ENCODE data around the gene ERMP1. TPM values are rescaled to one million over a fixed set of nuclear protein-coding genes. Genes with fewer than 3 reads are reported as not detected.

ERMP1 gene
- total and polyA plus RNA-seq, 7 donors, result 2.4 to 12.3 (median 8.8) TPM

DNA sequence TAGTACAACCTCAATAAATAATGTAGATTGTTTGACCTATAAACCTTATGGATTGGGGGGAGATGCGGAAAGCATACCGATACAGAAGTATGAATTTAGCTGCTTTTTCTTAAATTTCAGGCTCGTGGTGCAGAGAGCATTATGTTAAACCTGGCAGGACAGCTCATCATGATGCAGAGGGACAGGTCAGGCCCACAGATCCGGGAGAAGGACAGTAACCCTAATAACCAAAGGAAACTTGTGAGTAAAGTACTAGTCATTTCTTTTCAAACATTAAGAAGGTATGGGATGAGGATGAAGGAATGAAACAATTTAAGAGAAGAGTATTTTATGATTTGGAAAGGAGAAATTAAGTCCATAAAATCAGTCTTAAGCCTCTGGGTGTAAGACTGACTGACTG is 70.5 kb downstream of the ERMP1 start:
- Histone ChIP-seq H3K4me3 (no peak overlapping the region), H3K9me3 (no peaks in the 10 kb centered on the region), H3K4me1 (peaks cover 8% of the 10 kb centered on the region), H3K36me3 (ENCODE audit: insufficient read depth in 1 of 2, low read depth in 1 of 2) (peaks cover 13 to 94% of the 10 kb centered on the region in 2 donors), H3K27me3 (ENCODE audit: insufficient read depth in 3 of 3, low read length in 2 of 3) (no peaks in the 10 kb centered on the region), H3K27ac (no peak overlapping the region)
- ATAC-seq (no peak), DNase-seq (no peak)
- no peak for TF ChIP-seq CTCF (IDR thresholded peaks at IDR 0.05)
- intact Hi-C loops (cut with DNase I), result no loop called here
- 94 to 97% (median 94%) methylated on average over 4 of the region's 4 CpGs for WGBS, 3 donors

- Histone ChIP-seq H3K4me3 (no peak overlapping the region), H3K4me1 (peaks cover 8% of the 10 kb centered on the region), H3K27me3 (ENCODE audit: insufficient read depth in 3 of 3, low read length in 2 of 3) (no peaks in the 10 kb centered on the region), H3K36me3 (ENCODE audit: insufficient read depth in 1 of 2, low read depth in 1 of 2) (peaks cover 5 to 94% of the 10 kb centered on the region in 2 donors), H3K9me3 (no peaks in the 10 kb centered on the region), H3K27ac (no peak overlapping the region)
- DNase-seq (no peak), ATAC-seq (no peak)
- no peak for TF ChIP-seq CTCF (IDR thresholded peaks at IDR 0.05)
- WGBS, 3 donors, result 87 to 95% (median 88%) methylated on average over 1 of the region's 1 CpG
- intact Hi-C loops (cut with DNase I), result no loop called here
These were observed 72.6 kb downstream of the ERMP1 start for GRCh38 chr9:5760338-5760737.

GRCh38 chr9:5756633-5757032 is 76.3 kb downstream of the ERMP1 start:
- Histone ChIP-seq H3K36me3 (ENCODE audit: insufficient read depth in 1 of 2, low read depth in 1 of 2) (peaks cover 0 to 88% of the 10 kb centered on the region in 2 donors), H3K4me1 (no peaks in the 10 kb centered on the region), H3K27ac (no peak overlapping the region), H3K4me3 (no peak overlapping the region), H3K9me3 (no peaks in the 10 kb centered on the region), H3K27me3 (ENCODE audit: insufficient read depth in 3 of 3, low read length in 2 of 3) (no peaks in the 10 kb centered on the region)
- DNase-seq, result no peak
- no peak for ATAC-seq
- WGBS, 3 donors, result 80 to 83% (median 83%) methylated on average over 3 of the region's 3 CpGs
- TF ChIP-seq CTCF (IDR thresholded peaks at IDR 0.05), result no peak
- intact Hi-C loops (cut with DNase I), result no loop called here

DNA sequence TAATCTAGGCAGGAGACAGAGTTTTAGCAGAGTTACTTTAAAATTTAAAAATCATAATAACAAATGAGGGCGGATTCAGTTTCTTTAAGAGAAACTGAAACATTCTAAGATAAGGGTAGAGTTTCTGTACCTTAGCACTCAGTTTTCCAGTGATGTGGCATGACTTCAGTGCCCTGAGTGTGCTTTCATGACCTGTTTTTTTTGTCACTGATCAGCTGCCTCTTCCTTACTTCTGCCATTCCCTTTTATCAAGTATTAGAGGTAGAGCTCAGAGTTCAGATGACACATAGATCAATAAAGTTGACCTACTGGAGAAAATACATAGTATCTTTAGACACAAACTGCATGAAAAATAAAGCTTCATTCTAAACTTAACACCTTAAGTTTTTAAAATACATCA is 82.3 kb downstream of the ERMP1 start:
- no peak for TF ChIP-seq CTCF (IDR thresholded peaks at IDR 0.05)
- ATAC-seq, result no peak
- 97 to 100% (median 99%) methylated on average over 1 of the region's 1 CpG for WGBS, 3 donors
- H3K27ac ChIP-seq, result no peak overlapping the region
- H3K4me3 ChIP-seq, result no peak overlapping the region
- no peaks in the 10 kb centered on the region for H3K4me1 ChIP-seq
- intact Hi-C loops (cut with DNase I), result no loop called here
- no peaks in the 10 kb centered on the region for H3K27me3 ChIP-seq (ENCODE audit: insufficient read depth in 3 of 3, low read length in 2 of 3)
- H3K36me3 ChIP-seq (ENCODE audit: insufficient read depth in 1 of 2, low read depth in 1 of 2), result peaks cover 0 to 90% of the 10 kb centered on the region in 2 donors
- DNase-seq, result no peak
- no peaks in the 10 kb centered on the region for H3K9me3 ChIP-seq

- Histone ChIP-seq H3K4me1 (no peaks in the 10 kb centered on the region), H3K27me3 (ENCODE audit: insufficient read depth in 3 of 3, low read length in 2 of 3) (no peaks in the 10 kb centered on the region), H3K27ac (no peak overlapping the region), H3K9me3 (no peaks in the 10 kb centered on the region), H3K36me3 (ENCODE audit: insufficient read depth in 1 of 2, low read depth in 1 of 2) (peaks cover 0 to 95% of the 10 kb centered on the region in 2 donors), H3K4me3 (no peak overlapping the region)
- ATAC-seq (no peak), DNase-seq (no peak)
- intact Hi-C loops (cut with DNase I), result no loop called here
- WGBS, 3 donors, result 97 to 98% (median 97%) methylated on average over 4 of the region's 4 CpGs
- no peak for TF ChIP-seq CTCF (IDR thresholded peaks at IDR 0.05)
These were observed 83.6 kb downstream of the ERMP1 start for GRCh38 chr9:5749306-5749705.

Measured in psoas muscle (tissue), 8 donors.